Osteoblast (primary cell): ENCODE measurements around the gene TADA2A. TPM values are rescaled to one million over a fixed set of nuclear protein-coding genes. Genes with fewer than 3 reads are reported as not detected.

Experiments used
- DNase-seq: peaks from one replicate; pipeline ENCODE4 v3.0.0; 2011; ENCODE audit warnings: low spot score, mixed read lengths; ENCODE audit not compliant: insufficient read length; ENCODE audit errors: missing footprints
- H2AFZ ChIP-seq: 2 replicates; pipeline ENCODE4 v1.6.0; 2011; ENCODE audit warnings: mild to moderate bottlenecking, low read length
- H3K27ac ChIP-seq: 2 replicates; pipeline ENCODE4 v1.5.1; 2011; ENCODE audit warnings: mild to moderate bottlenecking, low read depth, low read length, moderate library complexity
- H3K27me3 ChIP-seq: 2 replicates; pipeline ENCODE4 v1.6.0; 2012; ENCODE audit warnings: mild to moderate bottlenecking, control low read depth, inconsistent platforms, low read length, moderate library complexity; ENCODE audit not compliant: insufficient read depth
- H3K36me3 ChIP-seq: 2 replicates; pipeline ENCODE4 v1.5.1; 2011; ENCODE audit warnings: mild to moderate bottlenecking, low read length, control low read depth, moderate library complexity; ENCODE audit not compliant: insufficient read depth
- H3K4me1 ChIP-seq: 2 replicates; pipeline ENCODE4 v1.5.1; 2011; ENCODE audit warnings: mild to moderate bottlenecking, low read length, control low read depth, moderate library complexity; ENCODE audit not compliant: insufficient read depth
- H3K4me2 ChIP-seq: 2 replicates; pipeline ENCODE4 v1.6.0; 2011; ENCODE audit warnings: mild to moderate bottlenecking, low read length; ENCODE audit not compliant: insufficient read depth
- H3K4me3 ChIP-seq: fragments of 200-600 bp; sonication (generic); 3 replicates; pipeline ENCODE4 v1.5.1; 2012; ENCODE audit warnings: mild to moderate bottlenecking, low read length, inconsistent platforms; ENCODE audit not compliant: insufficient read depth
- H3K79me2 ChIP-seq: 2 replicates; pipeline ENCODE4 v1.6.0; 2012; ENCODE audit warnings: mild to moderate bottlenecking, low read length, control low read depth, inconsistent platforms; ENCODE audit not compliant: insufficient read depth
- H3K9me3 ChIP-seq: 2 replicates; pipeline ENCODE4 v1.5.1; 2011; ENCODE audit warnings: low read depth, low read length, control low read depth
- H4K20me1 ChIP-seq: 2 replicates; pipeline ENCODE4 v1.6.0; 2012; ENCODE audit warnings: mild to moderate bottlenecking, low read length, control low read depth; ENCODE audit not compliant: insufficient read depth
- CTCF ChIP-seq: IDR thresholded peaks from 2 replicates; pipeline ENCODE4 v1.5.1; 2011; ENCODE audit warnings: mild to moderate bottlenecking, low read depth, low read length, moderate library complexity; ENCODE audit errors: extremely low read depth
- total RNA-seq: library from RNA; depleted of rRNA; stranded (reverse); fragments of >200 nt; gene quantifications from 2 replicates; pipeline ENCODE4 v1.2.3, GENCODE V29; 2012

Gene TADA2A
- total RNA-seq, 1 donor = 21.4 TPM

DNA sequence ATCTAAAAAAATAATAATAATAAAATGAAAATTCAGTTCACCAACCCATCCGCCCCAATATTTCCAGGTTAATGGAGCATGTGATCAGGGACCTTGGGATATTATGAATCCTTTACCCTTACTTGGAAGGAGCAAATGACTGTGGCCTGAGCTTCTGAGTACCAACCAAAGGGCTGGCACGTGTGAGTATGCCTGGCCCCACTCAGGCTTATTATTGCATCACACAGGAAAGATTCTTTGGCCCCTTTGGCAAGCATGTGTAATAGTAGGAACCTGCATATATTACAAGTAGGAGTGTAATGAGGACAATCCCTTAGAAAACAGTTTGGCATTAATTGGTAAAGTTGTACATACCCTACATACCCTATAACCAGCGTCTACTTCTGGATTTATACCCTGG is 38.1 kb upstream of the TADA2A start:
- H3K79me2 ChIP-seq = no peaks in the 10 kb centered on the region
- DNase-seq = peak; percentile 53

GRCh38 chr17:37373530-37374159 is 33.0 kb upstream of the TADA2A start:
- Histone ChIP-seq H3K79me2 (no peaks in the 10 kb centered on the region), H3K4me2 (peak overlapping the region; percentile 26), H3K27ac (no peak overlapping the region), H4K20me1 (no peaks in the 10 kb centered on the region), H3K9me3 (no peaks in the 10 kb centered on the region), H2AFZ (peak overlapping the region; percentile 83), H3K27me3 (no peaks in the 10 kb centered on the region), H3K4me1 (peaks cover 5% of the 10 kb centered on the region), H3K36me3 (no peaks in the 10 kb centered on the region), H3K4me3 (no peak overlapping the region)
- DNase-seq = peak; percentile 94
- peak; percentile 100 for TF ChIP-seq CTCF

More for the DNA sequence above, 38.1 kb upstream of the TADA2A start:
- H4K20me1 ChIP-seq = no peaks in the 10 kb centered on the region
- H3K9me3 ChIP-seq = no peaks in the 10 kb centered on the region
- no peak overlapping the region for H3K4me2 ChIP-seq
- no peak overlapping the region for H3K4me3 ChIP-seq
- no peak overlapping the region for H2AFZ ChIP-seq
- no peaks in the 10 kb centered on the region for H3K36me3 ChIP-seq
- H3K27ac ChIP-seq = no peak overlapping the region
- TF ChIP-seq CTCF = no peak
- peaks cover 5% of the 10 kb centered on the region for H3K4me1 ChIP-seq
- H3K27me3 ChIP-seq = no peaks in the 10 kb centered on the region

- H3K4me2 ChIP-seq = no peak within 1 kb of the TSS
- no peak for TF ChIP-seq CTCF
- no peaks in the 10 kb centered on the region for H3K79me2 ChIP-seq
- DNase-seq = no peak
- no peak within 1 kb of the TSS for H2AFZ ChIP-seq
- no peak within 1 kb of the TSS for H3K4me3 ChIP-seq
- no peaks in the 10 kb centered on the region for H3K27me3 ChIP-seq
- no peaks in the 10 kb centered on the region for H3K9me3 ChIP-seq
- peaks cover 3% of the 10 kb centered on the region for H3K4me1 ChIP-seq
- no peaks in the 10 kb centered on the region for H4K20me1 ChIP-seq
- no peak within 1 kb of the TSS for H3K27ac ChIP-seq
- H3K36me3 ChIP-seq = no peaks in the 10 kb centered on the region
Observed at GRCh38 chr17:37375706-37376105, 31.0 kb upstream of the TADA2A start, which contains the start of gene C17orf78. C17orf78 (plus strand) TSS chr17:37375985; CDS start chr17:37376093, 108 bp downstream.

GRCh38 chr17:37382056-37382455 is 24.6 kb upstream of the TADA2A start:
- H4K20me1 ChIP-seq = peaks cover 3% of the 10 kb centered on the region
- TF ChIP-seq CTCF = no peak
- H3K27ac ChIP-seq = no peak overlapping the region
- no peak overlapping the region for H3K4me3 ChIP-seq
- H3K27me3 ChIP-seq = no peaks in the 10 kb centered on the region
- H3K9me3 ChIP-seq = no peaks in the 10 kb centered on the region
- H3K36me3 ChIP-seq = no peaks in the 10 kb centered on the region
- no peak for DNase-seq
- no peak overlapping the region for H3K4me2 ChIP-seq
- H2AFZ ChIP-seq = no peak overlapping the region
- no peaks in the 10 kb centered on the region for H3K4me1 ChIP-seq
- no peaks in the 10 kb centered on the region for H3K79me2 ChIP-seq
